Neuron (in vitro differentiated cells): ENCODE measurements around the gene TECPR1.

Source experiments
- H2AFZ ChIP-seq: one replicate; pipeline ENCODE4 v1.6.1; 2013; ENCODE audit warnings: low read depth, mild to moderate bottlenecking, inconsistent platforms, low read length, moderate library complexity
- H3K27me3 ChIP-seq: one replicate; pipeline ENCODE4 v1.6.1; 2013; ENCODE audit warnings: low read length; ENCODE audit not compliant: insufficient read depth
- H3K36me3 ChIP-seq: one replicate; pipeline ENCODE4 v1.6.1; 2013; ENCODE audit warnings: low read length; ENCODE audit not compliant: insufficient read depth
- H3K4me1 ChIP-seq: one replicate; pipeline ENCODE4 v1.6.1; 2013; ENCODE audit warnings: low read length; ENCODE audit not compliant: insufficient read depth
- H3K4me3 ChIP-seq: 2 replicates; pipeline ENCODE4 v1.5.1; 2013; ENCODE audit warnings: mild to moderate bottlenecking, low read length, moderate library complexity
- H3K9me3 ChIP-seq: one replicate; pipeline ENCODE4 v1.6.1; 2013; ENCODE audit warnings: low read length

TECPR1 gene

GRCh38 chr7:98251601-98252424 lies at the start of gene TECPR1:
Gene TECPR1, minus strand, starts transcription at chr7:98252232. Its CDS starts 6,086 bp downstream, at chr7:98246146.
- Histone ChIP-seq H3K4me1 (peaks cover 41% of the 10 kb centered on the region), H3K27me3 (no peaks in the 10 kb centered on the region), H3K9me3 (no peaks in the 10 kb centered on the region), H2AFZ (peak within 1 kb of the TSS; percentile 84), H3K36me3 (peaks cover 3% of the 10 kb centered on the region), H3K4me3 (peak within 1 kb of the TSS; percentile 89)

- Histone ChIP-seq H3K4me1 (peaks cover 2% of the 10 kb centered on the region), H2AFZ (no peak overlapping the region), H3K9me3 (no peaks in the 10 kb centered on the region), H3K27me3 (no peaks in the 10 kb centered on the region), H3K36me3 (no peaks in the 10 kb centered on the region), H3K4me3 (no peak overlapping the region)
These were observed 48.8 kb upstream of the TECPR1 start for GRCh38 chr7:98300595-98301372.

- no peaks in the 10 kb centered on the region for H3K9me3 ChIP-seq
- no peak overlapping the region for H2AFZ ChIP-seq
- peaks cover 5% of the 10 kb centered on the region for H3K36me3 ChIP-seq
- H3K4me3 ChIP-seq, result no peak overlapping the region
- no peaks in the 10 kb centered on the region for H3K4me1 ChIP-seq
- H3K27me3 ChIP-seq, result no peaks in the 10 kb centered on the region
These were observed 45.7 kb upstream of the TECPR1 start for GRCh38 chr7:98297626-98298286.

GRCh38 chr7:98296833-98297232 lies 44.8 kb upstream of the TECPR1 start:
- Histone ChIP-seq H3K36me3 (peaks cover 14% of the 10 kb centered on the region), H3K27me3 (no peaks in the 10 kb centered on the region), H3K4me3 (no peak overlapping the region)

GRCh38 chr7:98295467-98296192 lies 43.6 kb upstream of the TECPR1 start:
- no peaks in the 10 kb centered on the region for H3K4me1 ChIP-seq
- H2AFZ ChIP-seq, result no peak overlapping the region
- no peaks in the 10 kb centered on the region for H3K9me3 ChIP-seq
- peaks cover 20% of the 10 kb centered on the region for H3K36me3 ChIP-seq
- no peaks in the 10 kb centered on the region for H3K27me3 ChIP-seq
- H3K4me3 ChIP-seq, result no peak overlapping the region

More at GRCh38 chr7:98296833-98297232, 44.8 kb upstream of the TECPR1 start:
- H3K4me1 ChIP-seq, result no peaks in the 10 kb centered on the region
- no peaks in the 10 kb centered on the region for H3K9me3 ChIP-seq
- no peak overlapping the region for H2AFZ ChIP-seq

- Histone ChIP-seq H3K36me3 (peaks cover 20% of the 10 kb centered on the region), H2AFZ (no peak overlapping the region), H3K4me3 (no peak overlapping the region), H3K27me3 (no peaks in the 10 kb centered on the region), H3K9me3 (no peaks in the 10 kb centered on the region), H3K4me1 (no peaks in the 10 kb centered on the region)
These were observed 42.9 kb upstream of the TECPR1 start for GRCh38 chr7:98294798-98295382.

- H3K9me3 ChIP-seq, result no peaks in the 10 kb centered on the region
- H3K4me3 ChIP-seq, result no peak overlapping the region
- H3K4me1 ChIP-seq, result no peaks in the 10 kb centered on the region
- H2AFZ ChIP-seq, result no peak overlapping the region
- peaks cover 20% of the 10 kb centered on the region for H3K36me3 ChIP-seq
- H3K27me3 ChIP-seq, result no peaks in the 10 kb centered on the region
These were observed 42.3 kb upstream of the TECPR1 start for GRCh38 chr7:98294326-98294725.

- no peaks in the 10 kb centered on the region for H3K4me1 ChIP-seq
- H3K36me3 ChIP-seq, result peaks cover 20% of the 10 kb centered on the region
- H3K4me3 ChIP-seq, result no peak overlapping the region
These were observed 41.7 kb upstream of the TECPR1 start for GRCh38 chr7:98293746-98294145.

GRCh38 chr7:98293265-98293664 lies 41.2 kb upstream of the TECPR1 start:
- Histone ChIP-seq H3K9me3 (no peaks in the 10 kb centered on the region), H3K4me3 (no peak overlapping the region), H3K4me1 (no peaks in the 10 kb centered on the region), H3K36me3 (peaks cover 20% of the 10 kb centered on the region), H3K27me3 (no peaks in the 10 kb centered on the region), H2AFZ (no peak overlapping the region)

More at GRCh38 chr7:98293746-98294145, 41.7 kb upstream of the TECPR1 start:
- no peak overlapping the region for H2AFZ ChIP-seq
- no peaks in the 10 kb centered on the region for H3K27me3 ChIP-seq
- no peaks in the 10 kb centered on the region for H3K9me3 ChIP-seq

GRCh38 chr7:98291717-98292116 lies 39.7 kb upstream of the TECPR1 start:
- H3K4me1 ChIP-seq, result no peaks in the 10 kb centered on the region
- no peaks in the 10 kb centered on the region for H3K9me3 ChIP-seq
- H3K4me3 ChIP-seq, result no peak overlapping the region
- no peak overlapping the region for H2AFZ ChIP-seq
- no peaks in the 10 kb centered on the region for H3K27me3 ChIP-seq
- peaks cover 30% of the 10 kb centered on the region for H3K36me3 ChIP-seq

- peaks cover 34% of the 10 kb centered on the region for H3K36me3 ChIP-seq
- H3K9me3 ChIP-seq, result no peaks in the 10 kb centered on the region
These were observed 37.4 kb upstream of the TECPR1 start for GRCh38 chr7:98289333-98289875.

More at GRCh38 chr7:98289333-98289875, 37.4 kb upstream of the TECPR1 start:
- Histone ChIP-seq H3K4me1 (peaks cover 10% of the 10 kb centered on the region), H2AFZ (no peak overlapping the region), H3K27me3 (no peaks in the 10 kb centered on the region), H3K4me3 (no peak overlapping the region)
